ENCODE data around the gene CENPM.

The CENPM gene

DNA sequence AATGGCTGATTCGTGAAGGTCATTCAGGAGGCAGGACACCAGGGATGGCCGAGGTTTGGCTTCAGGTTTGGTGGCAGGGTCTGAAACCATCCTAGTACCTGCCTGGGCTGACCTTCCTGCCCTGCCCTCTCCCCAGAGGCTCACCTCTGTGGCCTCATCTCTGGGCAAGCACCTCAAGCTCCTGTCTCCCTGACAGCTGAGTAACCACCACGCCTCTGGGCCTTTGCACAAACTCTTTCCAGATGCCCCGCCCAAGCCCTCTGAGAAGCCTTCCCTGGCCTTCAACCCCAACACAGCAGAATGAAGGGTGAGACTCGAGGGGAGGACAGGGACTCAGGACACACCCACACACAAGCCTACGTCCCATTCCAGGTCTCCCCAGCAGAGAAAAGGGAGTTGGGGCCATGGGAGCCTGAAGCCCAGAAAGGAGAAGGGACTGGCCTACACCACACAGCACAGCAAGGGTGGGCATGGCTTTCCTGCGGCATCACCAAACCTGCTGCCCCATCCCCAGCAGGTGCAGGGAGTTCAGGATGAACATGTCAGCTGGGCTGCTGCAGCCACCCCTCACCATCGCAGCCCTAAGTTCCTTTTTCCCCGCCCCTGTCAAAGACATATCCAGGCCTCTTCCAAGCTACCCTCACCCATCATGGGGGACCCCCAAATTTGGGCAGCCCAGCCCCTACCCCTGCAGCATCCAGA, 34.5 kb downstream of the CENPM start:
- DNase-seq = no peak

DNA sequence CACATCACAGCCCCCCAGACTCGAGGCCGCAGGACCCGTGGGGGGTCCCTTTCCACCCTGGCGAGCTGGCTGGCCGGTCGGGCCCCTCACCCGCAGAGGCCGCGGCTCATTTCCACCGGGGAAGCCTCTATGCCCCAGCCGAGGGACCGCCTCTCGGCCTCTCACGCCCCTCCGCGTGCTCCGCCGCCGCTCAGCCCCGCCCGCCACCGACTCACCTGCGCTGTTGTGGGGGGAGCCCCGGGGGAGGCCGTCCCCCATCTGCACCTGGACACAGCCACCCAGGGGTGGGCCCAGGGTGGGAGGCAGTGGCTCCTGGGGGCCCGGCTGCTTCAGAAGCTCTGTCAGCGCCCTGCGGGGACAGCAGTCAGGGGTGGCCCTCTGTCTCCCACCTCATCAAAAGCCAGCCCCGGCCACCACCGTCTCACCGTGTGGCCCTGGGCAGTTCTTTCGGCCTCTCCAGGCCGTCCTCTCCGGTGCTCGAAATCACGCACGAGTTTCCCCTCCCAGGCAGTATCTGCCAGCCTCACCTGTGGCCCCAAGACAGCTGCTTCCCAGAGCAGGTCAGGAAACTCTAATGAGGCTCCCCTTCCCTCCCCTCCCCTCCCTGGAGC, 35.8 kb downstream of the CENPM start:
- DNase-seq = no peak

DNA sequence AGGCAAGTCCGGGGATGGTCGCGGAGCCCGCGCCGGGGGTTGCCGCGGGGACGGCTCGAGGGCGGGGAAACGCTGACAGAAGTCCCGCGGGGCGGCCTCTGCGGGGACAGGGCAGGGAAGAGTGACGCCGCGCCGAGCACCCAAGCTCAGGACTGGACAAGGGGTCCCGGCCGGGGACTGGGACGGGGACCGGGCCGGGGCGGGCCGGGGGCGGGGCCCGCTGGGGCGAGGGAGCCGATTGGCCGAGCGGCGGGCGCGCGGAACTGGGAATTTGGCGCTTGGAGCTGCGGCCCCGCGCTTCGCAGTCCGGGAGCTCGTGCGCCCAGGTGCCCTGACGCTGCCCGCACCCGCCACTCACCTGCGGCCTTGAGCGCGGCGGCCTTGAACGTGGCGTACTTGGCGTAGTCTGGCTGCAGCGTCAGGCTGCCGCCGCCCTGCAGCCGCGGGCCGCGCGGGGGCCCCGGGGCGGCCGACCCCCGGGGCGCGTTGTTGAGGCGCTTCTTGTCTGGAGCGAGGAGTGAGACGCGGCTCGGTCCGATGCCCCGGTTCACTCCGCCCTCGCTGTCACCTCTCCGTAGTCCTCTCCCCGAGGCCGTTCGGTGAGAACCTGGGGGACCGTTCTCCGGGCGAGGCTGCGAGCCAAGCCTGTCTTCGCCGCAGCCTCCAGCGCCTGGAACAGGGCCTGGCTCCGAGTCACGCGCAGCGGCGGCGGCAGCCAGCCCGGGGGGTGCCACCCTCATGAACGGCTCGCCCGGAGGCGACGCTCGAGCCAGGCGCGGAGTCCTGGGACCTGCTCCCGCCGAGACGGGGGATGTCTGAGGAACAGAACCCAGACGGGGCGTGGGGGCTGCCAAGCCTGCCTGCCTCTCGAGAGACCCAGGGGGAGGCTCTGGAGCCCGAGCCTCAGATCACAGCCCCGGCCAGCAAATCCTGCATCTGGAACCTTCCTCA, 36.6 kb downstream of the CENPM start:
- DNase-seq = no peak

DNA sequence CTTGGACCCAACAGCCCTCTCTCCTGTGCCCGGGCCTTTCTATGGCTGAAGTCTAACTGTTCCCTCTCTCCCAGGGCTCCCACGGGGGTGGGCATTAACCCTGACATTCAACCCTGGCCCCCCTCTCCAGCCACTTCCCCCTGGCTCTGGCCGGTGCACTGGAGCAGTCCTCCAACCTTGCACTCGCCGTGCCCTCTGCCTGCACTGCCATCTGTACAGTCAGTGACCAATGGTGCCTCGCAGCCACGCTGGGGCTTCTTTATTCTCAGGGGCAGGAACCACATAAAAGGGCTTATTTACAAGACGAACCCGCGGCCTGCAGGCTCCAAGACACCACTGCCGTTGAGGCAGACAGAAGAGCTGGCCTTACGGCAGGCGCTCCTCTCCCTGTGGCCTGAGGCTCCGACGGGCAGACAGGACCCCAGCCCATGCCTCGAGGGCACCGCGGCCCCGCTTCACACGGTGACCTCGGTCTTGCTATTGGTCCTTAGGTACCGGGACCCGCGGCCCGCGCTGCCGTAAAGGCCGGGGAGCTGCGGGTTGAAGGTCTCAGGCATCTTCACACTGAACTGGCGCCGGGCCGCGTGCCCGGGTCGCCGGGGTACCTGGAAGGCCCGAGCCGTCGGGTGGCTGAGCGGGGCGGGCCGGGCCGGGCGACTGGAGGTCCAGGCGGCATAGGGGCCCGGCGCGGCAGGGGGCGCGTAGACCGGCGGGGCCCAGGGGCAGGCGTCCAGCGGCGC, 37.5 kb downstream of the CENPM start:
- DNase-seq = no peak

DNA sequence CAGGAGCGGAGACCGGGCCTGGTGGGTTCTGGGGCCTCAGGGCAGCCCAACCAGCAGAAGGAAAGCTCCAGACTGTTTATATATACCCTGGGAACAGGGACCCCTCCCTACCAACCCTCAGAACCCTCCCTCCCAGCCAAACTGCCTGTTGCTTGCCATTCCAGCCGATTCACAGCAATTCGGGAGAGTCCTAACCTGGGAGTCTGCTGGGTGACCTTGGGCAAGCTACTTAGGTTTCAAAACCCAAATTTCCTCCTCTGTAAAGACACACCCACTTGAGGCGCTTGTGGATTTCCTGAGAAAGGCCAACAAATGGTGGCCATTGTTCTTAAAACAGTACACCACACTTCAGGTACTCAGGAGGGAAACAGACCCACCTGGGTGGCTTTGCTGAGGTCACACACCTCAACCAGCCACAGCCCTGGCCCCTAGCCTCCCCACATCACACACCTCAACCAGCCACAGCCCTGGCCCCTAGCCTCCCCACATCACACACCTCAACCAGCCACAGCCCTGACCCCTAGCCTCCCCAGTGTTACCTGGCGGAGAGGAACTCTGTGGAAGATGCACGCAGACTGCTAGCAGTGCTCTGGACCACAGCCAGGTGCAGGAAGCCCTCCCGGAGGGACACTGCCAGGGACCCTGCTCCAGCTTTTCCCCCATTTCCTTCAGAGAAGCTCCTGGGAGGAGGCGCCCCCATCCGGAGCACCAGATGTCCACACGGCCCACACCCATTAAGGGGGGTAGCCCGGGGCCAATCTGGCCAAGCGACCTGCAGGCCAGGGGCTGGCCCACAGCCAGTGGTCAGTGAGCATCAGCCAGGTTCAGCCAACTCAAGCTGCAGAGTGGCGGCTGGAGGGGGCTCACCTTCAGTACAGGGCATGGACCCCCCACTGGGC, 38.3 kb downstream of the CENPM start:
- DNase-seq = peak; percentile 36

DNA sequence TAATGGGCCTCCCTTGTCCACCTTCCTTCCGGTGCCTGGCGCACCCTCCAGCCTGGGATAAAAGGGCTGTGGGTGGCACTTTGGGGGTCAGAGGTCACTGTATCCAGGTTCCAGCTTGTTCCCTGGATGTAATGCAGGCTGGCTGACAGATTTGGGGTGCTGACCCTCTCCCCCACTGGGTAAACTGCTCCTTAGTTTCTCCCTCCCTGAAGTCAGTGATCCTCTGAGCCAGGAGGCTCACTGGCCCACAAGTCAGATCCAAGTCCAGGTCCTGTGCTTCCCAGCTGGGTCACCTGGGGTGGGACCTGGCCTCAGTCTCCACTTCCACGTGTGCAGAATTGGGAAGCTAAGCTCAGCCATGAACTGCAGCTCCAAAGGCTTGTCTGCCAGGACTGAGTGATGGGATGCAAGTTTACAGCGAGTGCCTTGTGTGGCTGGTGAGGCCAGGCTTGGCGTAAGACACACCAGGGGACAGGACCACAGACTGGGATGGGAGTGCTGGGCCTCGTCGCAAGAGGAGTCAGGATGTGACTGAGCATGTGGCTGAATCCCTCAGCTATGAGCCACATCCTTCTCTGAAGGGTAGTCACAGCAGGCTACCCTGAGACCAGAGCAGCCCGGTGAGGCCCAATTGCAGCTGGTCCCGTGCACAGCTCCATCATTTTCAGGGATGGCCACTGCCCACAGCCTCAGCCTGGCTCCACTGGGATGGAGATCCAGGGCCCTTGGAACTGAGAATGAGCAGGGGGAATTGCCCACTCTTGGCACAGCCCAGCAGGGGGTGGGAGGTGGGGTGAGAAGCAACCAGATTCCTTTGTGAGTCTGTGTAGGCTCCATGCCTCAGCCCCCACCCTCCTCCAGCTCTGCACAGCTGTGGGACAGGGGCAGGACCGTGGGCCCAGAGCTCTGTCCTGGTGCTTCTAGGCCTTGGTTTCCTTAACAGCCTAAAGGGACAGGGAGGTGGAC, 39.2 kb downstream of the CENPM start:
- DNase-seq = peak; percentile 37

DNA sequence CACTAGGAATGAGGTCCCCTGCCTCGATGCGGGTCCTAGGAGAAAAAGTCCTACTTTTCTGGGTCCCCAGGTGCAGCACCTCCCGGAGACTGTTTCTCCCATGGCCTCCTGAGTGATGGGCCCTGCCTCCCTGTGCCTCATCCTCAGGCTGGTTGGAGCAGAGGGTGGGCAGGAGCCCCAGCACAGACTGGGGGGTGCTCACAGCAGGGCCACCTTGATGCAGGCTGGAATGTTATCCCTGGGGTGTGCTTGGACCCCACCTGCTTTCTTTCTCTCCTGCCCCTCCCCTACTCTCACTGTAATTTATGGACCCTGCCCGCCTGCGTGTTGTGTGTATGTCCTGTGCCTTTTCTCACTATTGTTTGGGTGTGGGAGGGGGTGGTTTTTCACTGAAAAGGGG, 40.1 kb downstream of the CENPM start:
- DNase-seq = no peak

DNA sequence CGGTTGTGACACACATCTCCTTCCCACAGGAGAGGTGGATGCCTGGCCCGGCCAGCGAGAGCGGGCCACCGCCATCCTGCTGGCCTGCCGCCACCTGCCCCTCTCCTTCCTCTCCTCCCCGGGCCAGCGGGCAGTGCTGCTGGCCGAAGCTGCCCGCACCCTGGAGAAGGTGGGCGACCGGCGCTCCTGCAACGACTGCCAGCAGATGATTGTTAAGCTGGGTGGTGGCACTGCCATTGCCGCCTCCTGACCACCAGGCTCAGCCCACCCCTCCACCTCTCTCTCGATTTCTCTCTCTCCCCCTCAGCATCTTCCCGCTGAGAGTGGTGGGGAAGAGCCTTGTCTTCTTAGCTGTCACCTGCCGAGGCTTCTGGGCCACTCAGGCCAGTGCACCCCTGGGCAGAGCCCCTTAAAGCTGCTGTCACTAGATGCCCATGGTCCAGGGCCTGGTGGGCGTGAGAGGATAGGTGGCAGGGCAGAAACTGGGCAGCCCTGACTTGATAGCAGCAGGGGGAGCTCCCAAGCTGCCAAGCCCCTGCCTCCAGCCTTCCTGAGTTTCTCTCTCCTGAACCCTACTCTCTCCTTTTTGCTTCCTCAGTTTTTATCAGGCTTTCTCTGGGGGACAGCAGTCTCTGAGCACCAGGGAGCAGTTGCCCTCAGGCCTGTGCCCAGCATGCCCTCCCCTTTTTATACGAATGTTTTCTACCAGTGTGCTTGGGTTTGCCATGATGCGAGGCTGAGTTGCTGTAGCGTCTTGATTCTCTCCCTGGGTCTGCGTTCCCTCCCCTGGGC, 41.3 kb downstream of the CENPM start:
- DNase-seq = no peak

DNA sequence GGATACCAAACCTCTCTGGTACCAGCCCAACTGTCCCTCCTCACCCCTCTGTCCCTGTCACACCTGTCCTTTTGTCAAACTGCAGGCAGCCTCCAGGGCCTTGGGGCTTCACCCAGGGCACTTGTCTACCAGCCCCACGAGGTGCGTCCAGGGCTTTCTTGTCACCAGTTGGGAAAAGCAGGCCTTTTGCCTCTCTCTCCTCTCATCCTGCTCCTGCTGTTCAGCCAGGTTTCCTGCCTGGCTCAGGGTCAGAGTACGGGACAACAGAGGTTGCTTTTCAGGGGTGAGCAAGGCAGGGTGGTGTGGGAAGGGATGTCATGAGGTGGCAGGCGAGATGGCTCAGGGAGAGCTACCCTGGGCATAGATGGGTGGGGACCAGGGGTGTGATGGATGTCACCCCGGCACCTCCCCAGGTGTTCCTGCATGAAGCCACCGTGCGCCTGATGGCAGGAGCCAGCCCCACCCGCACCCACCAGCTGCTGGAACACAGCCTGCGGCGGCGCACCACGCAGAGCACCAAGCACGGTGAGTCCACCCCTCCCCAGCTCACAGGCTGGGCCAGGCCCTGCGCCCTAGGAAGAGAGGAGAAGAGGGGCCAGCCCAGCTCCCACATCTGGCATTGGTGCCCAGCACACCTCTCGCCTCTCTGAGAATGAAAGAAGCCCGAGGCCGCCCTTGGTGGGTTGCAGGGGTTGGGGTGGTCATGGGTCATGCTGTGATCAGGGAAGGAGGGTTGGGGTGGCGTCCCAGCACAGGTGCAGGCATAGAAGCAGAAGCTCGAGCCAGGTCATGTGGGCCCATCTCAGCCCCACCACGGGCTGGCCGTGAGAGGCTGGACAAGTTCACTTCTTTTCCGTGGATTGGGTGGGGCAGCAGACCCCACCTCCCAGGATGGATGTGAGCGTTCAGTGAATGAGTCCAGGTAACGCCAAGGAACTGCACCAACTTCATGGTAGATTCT, 42.2 kb downstream of the CENPM start:
- no peak for DNase-seq

DNA sequence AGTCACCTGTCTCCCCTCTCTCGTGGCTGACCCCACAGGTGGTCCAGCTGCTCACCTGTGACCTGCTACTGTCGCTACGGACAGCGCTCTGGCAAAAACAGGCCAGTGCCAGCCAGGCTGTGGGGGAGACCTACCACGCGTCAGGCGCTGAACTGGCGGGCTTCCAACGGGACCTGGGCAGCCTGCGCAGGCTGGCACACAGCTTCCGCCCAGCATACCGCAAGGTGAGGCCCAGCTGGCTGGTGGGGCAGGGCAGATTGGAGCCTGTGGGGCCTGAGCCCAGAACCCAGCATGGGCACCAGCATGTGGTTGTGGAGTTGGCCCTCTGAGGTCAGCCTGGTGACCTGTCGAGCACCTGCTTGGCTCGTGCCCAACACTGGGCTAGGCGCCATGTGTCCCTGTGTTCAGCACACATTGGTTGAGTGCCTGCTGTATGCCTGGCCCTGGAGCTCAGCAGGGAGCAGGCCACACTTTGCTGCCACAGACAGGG, 44.0 kb downstream of the CENPM start:
- no peak for DNase-seq

DNA sequence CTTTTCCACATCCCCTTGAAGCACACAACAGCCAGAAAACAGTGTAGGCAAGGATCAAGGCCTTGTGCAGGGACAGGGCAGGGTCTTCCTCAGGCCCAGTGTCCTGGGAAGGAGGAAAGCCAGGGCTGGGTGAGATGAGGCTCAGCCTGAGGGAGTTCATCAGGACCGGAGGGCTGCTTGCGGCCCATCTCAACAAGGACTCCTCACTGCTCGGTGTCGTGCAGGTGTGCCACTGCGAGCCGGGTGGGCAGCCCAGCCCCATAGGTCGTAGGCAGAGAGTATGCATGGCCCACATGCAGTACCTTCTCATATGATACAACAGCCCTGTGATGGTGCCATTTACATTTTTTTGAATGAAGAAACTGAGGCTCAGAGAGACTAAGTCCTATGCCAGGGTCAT, 44.9 kb downstream of the CENPM start:
- DNase-seq = no peak

DNA sequence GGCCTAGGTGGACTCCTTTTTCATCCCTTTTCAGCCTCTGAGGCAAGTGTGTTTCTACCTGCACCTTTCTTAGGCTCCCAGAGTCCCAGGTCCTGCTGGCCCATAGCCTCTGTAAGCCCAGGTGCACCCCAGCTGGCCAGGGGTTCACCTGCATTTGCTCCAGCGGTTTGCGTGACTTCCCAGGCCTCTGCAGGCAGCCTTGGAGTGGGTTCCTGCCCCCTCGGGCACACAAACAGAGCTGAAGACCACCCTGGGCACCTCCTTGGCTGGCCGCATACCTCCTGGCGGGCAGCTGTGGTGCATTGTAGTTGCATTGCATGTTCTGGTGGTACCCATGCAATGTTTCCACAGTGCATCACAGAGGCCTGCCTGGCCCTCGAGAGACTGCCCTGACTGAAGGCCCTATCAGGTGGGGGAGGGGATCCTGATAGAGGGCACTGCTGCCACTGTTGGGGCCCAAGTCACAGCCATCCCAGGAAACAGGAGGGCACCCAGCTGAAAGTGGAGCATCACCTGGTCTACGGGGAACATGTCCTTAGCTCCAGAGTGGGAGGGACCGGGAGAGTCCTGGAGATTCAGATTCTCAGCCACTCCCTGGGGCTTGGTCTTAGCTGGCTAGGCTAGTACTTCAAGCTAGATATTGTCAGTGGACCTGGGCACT, 46.2 kb downstream of the CENPM start:
- no peak for DNase-seq

DNA sequence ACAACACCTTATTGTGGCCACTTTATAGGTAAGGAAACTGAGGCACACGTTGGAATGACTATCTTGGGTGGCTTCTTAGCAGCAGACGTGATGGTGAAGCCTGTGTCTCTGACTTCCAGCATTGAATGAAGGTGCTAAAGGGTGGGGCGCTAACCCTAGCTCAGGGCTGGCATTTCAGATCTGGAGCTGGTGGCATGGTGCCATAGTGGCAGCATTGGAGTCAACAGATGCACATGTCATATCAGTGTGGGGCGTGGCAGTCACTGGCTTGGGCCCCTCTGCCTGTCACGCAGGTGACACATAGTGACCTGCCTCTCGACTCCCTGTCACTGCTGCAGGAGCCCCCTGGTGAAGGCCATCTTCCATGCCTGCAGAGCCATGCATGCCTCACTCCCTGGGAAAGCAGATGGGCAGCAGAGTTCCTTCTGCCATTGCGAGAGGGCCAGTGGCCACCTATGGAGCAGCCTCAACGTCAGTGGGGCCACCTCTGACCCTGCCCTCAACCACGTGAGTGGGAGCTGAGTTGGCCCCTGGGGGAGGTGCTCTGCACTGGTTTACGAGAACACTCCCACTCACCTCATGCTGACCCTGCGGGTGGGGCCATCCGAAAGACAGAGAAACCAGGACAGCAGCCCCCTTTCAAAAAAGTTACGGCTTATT, 46.8 kb downstream of the CENPM start:
- DNase-seq = no peak

DNA sequence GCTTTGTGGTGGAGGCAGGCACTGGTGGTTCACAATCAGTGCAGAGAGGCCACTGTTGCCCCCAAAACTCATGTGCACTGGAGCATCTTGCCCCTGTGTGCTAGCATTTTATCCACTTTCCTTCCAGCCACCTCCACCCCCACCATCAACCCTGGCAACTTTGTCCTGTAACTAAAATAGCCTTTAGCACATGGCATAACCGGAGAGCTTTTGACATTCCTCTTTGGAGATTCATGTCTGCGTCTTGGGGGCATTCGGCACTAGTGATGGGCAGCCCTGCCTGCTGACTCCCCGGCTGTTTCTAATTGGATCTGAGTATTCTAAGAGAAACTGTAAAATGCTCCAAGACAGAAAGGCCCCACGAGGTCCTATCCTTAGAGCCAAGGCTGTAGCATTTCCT, 47.8 kb downstream of the CENPM start:
- no peak for DNase-seq

DNA sequence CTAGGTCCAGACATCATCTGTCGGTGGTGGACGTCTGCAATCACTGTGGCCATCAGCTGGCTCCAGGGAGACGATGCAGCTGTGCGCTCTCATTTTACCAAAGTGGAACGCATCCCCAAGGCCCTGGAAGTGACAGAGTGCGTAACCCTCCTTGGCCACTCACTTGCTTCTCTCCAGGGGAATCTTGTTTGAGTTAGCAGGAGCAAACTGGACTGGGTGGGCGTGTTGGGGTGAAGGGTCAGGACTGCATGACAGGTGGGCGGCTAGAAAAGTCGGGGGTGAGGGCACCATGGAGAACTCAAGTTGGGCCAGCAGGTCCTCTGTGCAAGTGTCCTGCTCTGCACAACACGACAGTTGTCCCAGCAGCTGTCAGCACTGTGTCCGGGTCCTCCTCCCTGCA, 48.3 kb downstream of the CENPM start:
- no peak for DNase-seq

DNA sequence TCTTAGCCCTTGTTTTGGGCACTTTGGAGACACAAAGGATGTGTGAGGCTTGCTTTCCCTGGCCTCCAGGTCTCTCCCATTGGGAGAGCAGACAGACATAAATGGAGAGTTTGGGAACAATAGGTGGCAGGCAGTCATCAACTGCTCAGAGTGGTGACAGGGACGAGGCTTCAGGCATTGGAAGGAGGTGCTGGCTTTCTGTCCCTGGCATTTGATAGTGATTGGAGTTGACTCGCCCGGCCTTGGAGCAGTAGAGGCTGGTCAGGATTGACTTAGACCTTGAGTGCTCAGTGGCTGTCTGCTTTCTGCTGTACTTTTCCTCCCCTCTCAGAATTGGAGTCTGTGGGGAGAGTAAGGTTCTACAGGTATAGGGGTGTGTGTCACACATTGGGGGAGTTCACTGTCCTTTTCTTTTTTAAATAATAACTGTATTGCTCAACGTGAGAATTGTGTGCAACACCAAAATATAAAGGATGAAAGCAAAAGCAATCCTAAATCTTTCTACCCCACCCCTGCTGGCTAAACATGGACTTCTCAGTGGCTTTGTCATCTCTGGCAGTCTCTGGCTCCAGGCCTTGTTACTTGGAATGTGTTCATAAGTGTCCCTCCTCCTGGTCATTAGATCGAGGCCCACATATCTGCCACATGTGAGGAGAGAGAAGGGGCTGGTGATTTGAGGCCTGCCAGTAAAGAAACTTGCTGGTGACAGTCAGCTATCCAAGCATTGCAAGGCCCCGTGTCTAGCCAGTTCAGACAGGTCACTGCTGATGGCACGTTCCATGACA, 53.2 kb downstream of the CENPM start:
- no peak for DNase-seq

DNA sequence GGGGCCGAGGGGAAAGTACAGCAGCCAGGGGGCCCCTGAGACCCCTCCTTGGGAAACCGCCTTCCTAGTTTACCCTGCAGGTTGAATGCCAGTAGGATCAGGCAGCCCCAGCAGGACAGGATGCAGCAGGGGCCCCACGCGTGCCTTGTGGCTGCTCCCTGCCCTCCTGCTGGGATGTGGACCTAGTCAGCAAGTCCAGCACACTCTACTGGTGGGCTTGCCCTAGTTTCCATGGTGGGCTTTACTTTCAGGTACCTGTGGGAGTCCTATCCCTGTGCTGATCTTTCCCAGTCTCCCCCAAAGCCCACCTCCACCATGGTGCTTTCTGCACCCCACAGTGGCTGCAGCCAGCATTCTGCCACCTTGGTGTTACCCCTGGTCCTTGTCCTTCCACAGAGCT, 54.2 kb downstream of the CENPM start:
- DNase-seq = no peak

Measured in MV-4-11 (cell line).